Pancreas (tissue), 10 donors: ENCODE results near the gene SLC40A1. TPM values are rescaled to one million over a fixed set of nuclear protein-coding genes. Genes with fewer than 3 reads are reported as not detected.

Experiments
- ATAC-seq, 4 donors: fragments of 200-7000 bp; cut with Tn5 transposase; one replicate each; pipeline versions ENCODE4 v1.8.0 to v1.9.1; 2020; ENCODE audit warnings: mild to moderate bottlenecking in 4 of 4, moderate library complexity in 4 of 4
- DNase-seq, 6 donors: peaks; one replicate each; pipeline ENCODE4 v3.0.0-alpha.2; 2020
- FAIRE-seq: peaks from 2 replicates; lab custom pipeline; 2012; peaks lifted over from hg19 to GRCh38; lab: Jason Lieb, UNC
- H3K27ac ChIP-seq, 4 donors: fragments of 200-600 bp; sonication (generic); 1 replicate in 3 of 4; 2 replicates in 1 of 4; pipeline versions ENCODE4 v1.5.0 to v1.8.0; 2020
- H3K27me3 ChIP-seq, 4 donors: fragments of 200-600 bp; one replicate each; pipeline ENCODE4 v1.8.0; 2021
- H3K36me3 ChIP-seq, 3 donors: fragments of 200-600 bp; sonication (generic) in 1 of 3; one replicate each; pipeline versions ENCODE4 v1.5.0 to v1.8.0; 2020 to 2021
- H3K4me1 ChIP-seq, 3 donors: fragments of 200-600 bp; one replicate each; pipeline ENCODE4 v1.8.0; 2021
- H3K4me3 ChIP-seq, 4 donors: fragments of 200-600 bp; sonication (generic) in 2 of 4; one replicate each; pipeline versions ENCODE4 v1.5.0 to v1.8.0; 2020 to 2021
- H3K9me3 ChIP-seq, 4 donors: fragments of 200-600 bp; one replicate each; pipeline ENCODE4 v1.8.0; 2021
- WGBS, 2 donors: extraction: QIAGEN DNeasy Blood & Tissue Kit; methylation state at CpG; one replicate each; pipeline ENCODE4 v1.1.7; 2013; 5-methylcytosine and 5-hydroxymethylcytosine counted together
- intact Hi-C, 3 donors: fragments of 100-400 bp; cut with DNase I; formaldehyde crosslinking; loops; one replicate each; pipeline versions ENCODE4 v1.11.1 to v1.14.2; 2022
- polyA plus RNA-seq, 2 donors: library from polyadenylated mRNA; stranded (reverse); fragments of 200-250 nt; gene quantifications; one replicate each; pipeline ENCODE4 v1.2.3, GENCODE V29; 2013
- total RNA-seq, 6 donors: library from RNA; stranded (reverse); fragmentation: NEBNext Ultra II Directional in 4 of 6; extraction: Animal tissue kit (Norgen Biotek cat#: 25700) in 4 of 6; gene quantifications; one replicate each; pipeline versions ENCODE4 v1.2.1 to v1.2.4, GENCODE V29; 2021 to 2023
- TF ChIP-seq, protein P1 (sequence below), 4 donors: fragments of 200-600 bp; sonication (generic) in 3 of 4; IDR thresholded peaks; one replicate each; pipeline versions ENCODE4 v1.5.0 to v1.8.0; 2021; ENCODE audit warnings: antibody characterized with exemption in 4 of 4
- donor health status: healthy with polysubstance abuse.
- donor health status: DM: no; HTN: no; CAD: no; lungs with moderate emphysema.
- donor health status: DM: no; HTN: no; CAD: no.
- donor health status: control.
- donor health status: control.
- donor health status: Bipolar disorder and iron deficiency.
- donor health status: DM: yes; HTN: yes; CAD: no.
- donor health status: DM: no; HTN: no; CAD: no.
- donor health status: DM: no; HTN: no; CAD: no.
- donor health status: DM: yes; HTN: yes; CAD: no.

SLC40A1 gene, protein sequence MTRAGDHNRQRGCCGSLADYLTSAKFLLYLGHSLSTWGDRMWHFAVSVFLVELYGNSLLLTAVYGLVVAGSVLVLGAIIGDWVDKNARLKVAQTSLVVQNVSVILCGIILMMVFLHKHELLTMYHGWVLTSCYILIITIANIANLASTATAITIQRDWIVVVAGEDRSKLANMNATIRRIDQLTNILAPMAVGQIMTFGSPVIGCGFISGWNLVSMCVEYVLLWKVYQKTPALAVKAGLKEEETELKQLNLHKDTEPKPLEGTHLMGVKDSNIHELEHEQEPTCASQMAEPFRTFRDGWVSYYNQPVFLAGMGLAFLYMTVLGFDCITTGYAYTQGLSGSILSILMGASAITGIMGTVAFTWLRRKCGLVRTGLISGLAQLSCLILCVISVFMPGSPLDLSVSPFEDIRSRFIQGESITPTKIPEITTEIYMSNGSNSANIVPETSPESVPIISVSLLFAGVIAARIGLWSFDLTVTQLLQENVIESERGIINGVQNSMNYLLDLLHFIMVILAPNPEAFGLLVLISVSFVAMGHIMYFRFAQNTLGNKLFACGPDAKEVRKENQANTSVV
- total RNA-seq = 10 to 100 TPM; 31.4 to 65.8 (median 43.2) TPM
- polyA plus RNA-seq = 10 to 100 TPM; 14.0 to 26.8 TPM

DNA sequence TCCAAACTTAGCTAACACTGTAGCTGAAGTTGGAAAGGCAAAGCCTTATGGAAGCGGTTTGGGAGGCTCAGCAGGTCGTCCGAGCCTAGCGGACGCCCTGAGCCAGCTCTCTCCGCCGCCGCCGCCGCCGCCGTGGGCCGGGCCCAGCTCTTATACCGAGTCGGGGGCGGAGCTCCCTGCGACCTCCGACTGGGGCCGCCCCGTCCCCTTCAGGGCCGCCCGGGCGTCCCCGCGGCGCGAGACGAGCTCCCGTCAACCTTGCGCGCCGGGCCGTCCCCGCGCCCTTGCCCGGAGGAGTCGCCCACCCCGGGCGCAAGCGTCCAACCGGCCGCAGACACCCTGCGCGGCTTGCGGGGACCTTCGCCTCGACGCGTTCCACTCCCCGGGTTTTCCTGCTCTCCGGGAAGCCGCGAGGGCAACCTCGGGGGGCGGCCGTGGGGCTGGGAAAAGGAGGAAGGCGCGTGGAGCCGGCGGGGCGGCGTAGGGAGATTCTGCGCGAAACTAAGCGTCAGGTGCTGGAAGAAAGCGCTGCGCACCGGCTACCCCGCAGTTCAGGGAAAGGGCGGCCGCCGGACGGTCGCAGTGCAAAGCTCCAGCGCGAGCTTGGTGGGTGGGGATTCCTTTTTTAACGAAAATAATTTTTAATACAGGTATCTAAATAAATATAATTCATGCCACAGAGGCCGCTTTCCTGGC is at the start of gene SLC40A1:
Gene SLC40A1, minus strand, starts transcription at position 129 of the 696 bp plus-strand sequence. CDS start 326 bp downstream, outside the sequence.
- H3K36me3 ChIP-seq = no peaks in the 10 kb centered on the region
- H3K9me3 ChIP-seq = no peaks in the 10 kb centered on the region
- peak within 1 kb of the TSS; percentile 69 to 93 (median 85) for H3K27ac ChIP-seq
- DNase-seq (peak; percentile 85 to 92 (median 90)), ATAC-seq (peak; percentile 93 to 98 (median 98)), FAIRE-seq (no peak)
- H3K27me3 ChIP-seq = no peaks in the 10 kb centered on the region
- 0% methylated on average over 57 to 78 of the region's 78 CpGs for WGBS, 2 donors
- peak within 1 kb of the TSS; percentile 42 to 74 (median 64) for H3K4me3 ChIP-seq
- H3K4me1 ChIP-seq = peaks cover 5 to 33% (median 20%) of the 10 kb centered on the region in 3 donors
- intact Hi-C loops = no loop called here
- TF ChIP-seq, protein P1, sequence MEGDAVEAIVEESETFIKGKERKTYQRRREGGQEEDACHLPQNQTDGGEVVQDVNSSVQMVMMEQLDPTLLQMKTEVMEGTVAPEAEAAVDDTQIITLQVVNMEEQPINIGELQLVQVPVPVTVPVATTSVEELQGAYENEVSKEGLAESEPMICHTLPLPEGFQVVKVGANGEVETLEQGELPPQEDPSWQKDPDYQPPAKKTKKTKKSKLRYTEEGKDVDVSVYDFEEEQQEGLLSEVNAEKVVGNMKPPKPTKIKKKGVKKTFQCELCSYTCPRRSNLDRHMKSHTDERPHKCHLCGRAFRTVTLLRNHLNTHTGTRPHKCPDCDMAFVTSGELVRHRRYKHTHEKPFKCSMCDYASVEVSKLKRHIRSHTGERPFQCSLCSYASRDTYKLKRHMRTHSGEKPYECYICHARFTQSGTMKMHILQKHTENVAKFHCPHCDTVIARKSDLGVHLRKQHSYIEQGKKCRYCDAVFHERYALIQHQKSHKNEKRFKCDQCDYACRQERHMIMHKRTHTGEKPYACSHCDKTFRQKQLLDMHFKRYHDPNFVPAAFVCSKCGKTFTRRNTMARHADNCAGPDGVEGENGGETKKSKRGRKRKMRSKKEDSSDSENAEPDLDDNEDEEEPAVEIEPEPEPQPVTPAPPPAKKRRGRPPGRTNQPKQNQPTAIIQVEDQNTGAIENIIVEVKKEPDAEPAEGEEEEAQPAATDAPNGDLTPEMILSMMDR (IDR thresholded peaks at IDR 0.05) = no peak

DNA sequence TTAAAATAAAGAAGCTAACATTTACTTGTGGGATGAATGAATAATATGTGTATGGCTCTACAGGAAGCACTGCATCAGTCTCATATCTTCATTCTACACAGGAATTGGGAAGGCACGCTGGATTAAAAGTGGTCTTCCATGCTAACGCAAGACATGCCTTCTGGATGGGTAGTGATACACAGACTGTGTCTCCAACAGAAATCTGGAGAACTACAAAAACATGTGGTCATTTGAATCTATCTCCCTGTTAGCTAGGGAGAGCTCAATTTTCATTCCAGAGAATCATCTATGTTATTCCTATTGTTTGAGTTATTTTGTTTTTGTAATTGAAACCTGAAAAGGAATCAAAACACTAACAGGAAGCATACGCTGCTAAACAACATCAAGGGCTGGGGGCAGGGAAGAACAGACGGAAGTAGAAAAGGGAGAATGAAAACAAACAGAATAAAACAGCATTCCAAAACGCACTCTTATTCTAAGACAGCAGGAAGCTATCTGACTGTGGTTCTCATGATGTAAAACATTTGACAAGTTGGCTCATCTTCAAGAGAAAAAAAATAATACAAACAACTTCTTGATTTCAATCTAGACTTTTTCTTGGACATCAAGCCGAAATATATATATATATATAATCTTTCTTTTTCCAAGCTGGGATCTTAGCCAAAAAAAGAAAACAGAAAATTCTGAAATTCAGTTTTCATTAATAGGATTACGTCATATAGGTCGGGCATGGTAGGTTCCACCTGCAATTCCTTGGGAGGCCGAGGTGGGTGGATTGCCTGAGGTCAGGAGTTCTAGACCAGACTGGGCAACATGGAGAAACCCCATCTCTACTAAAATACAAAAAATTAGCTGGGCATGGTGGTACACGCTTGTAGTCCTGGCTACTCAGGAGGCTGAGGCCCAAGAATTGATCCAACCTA is 49.2 kb upstream of the SLC40A1 start:
- H3K27ac ChIP-seq = no peak overlapping the region
- no peaks in the 10 kb centered on the region for H3K9me3 ChIP-seq
- FAIRE-seq = no peak
- H3K27me3 ChIP-seq = no peaks in the 10 kb centered on the region
- no peak for ATAC-seq
- TF ChIP-seq, protein P1 (IDR thresholded peaks at IDR 0.05) = no peak
- no peak for DNase-seq
- H3K4me3 ChIP-seq = no peak overlapping the region
- 67 to 78% methylated on average over 10 of the region's 10 CpGs for WGBS, 2 donors
- intact Hi-C loops = no loop called here
- no peaks in the 10 kb centered on the region for H3K36me3 ChIP-seq
- no peaks in the 10 kb centered on the region for H3K4me1 ChIP-seq

DNA sequence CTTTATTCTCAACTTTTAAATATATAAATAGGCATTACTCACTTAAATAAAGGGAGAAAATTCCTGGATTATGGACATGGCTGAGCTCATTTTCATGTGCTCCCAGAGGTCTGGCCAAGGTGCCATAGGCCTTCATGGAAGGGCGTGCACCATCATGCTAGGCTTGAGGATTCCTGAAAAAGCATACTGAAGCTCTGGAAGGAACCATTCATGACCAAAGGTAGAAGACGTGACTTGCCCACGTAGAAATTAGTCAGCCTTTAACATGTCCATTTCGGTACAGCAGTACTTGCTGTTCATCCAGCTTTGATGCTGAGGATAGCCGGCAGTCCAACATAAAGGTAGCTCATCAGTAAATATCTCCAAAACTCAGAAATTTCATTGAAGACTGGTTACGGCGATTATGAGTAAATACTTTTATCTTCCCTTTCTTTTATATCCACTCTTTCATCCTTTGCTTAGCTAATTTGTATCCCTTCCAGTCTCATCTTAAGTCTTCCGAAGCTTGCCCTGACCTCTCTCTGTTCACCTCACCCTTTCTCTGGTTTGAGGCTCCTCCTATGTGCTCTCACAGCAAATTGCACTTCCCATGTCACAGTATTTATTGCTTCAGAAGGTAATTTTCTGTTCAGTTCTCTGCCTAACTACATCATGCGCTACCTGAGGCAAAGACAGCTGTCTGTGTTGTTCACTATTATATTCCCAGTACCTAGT is 48.4 kb upstream of the SLC40A1 start:
- Histone ChIP-seq H3K27me3 (no peaks in the 10 kb centered on the region), H3K9me3 (no peaks in the 10 kb centered on the region), H3K4me3 (no peak overlapping the region), H3K27ac (no peak overlapping the region), H3K36me3 (no peaks in the 10 kb centered on the region), H3K4me1 (no peaks in the 10 kb centered on the region)
- no peak for FAIRE-seq
- WGBS, 2 donors = 81 to 84% methylated on average over 9 of the region's 9 CpGs
- no peak for DNase-seq
- peak in 1 of 4 donors; percentile 40 for ATAC-seq
- TF ChIP-seq, protein P1 (IDR thresholded peaks at IDR 0.05) = no peak
- intact Hi-C loops = no loop called here

DNA sequence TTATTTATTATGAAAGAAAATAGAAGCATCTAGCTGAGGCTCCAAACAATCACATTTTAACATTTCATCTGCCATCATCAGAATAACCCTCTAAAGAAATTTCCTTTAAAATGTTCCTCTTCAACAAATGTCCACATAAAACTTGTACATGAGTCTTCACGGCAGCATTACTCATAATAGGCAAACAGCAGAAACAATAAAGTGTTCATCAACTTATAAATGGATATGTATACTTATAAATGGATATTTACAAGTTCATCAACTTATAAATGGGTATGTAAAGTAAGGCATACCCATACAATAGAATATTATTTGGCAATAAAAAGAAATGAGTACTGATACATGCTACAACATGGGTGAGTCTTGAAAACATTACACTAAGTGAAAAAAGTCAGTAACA is 47.2 kb upstream of the SLC40A1 start:
- WGBS, 2 donors = 85 to 90% methylated on average over 1 of the region's 1 CpG
- intact Hi-C loops = no loop called here

More for the DNA sequence above, 47.2 kb upstream of the SLC40A1 start:
- H3K36me3 ChIP-seq = no peaks in the 10 kb centered on the region
- no peaks in the 10 kb centered on the region for H3K9me3 ChIP-seq
- H3K4me1 ChIP-seq = no peaks in the 10 kb centered on the region
- no peak overlapping the region for H3K27ac ChIP-seq
- TF ChIP-seq, protein P1 (IDR thresholded peaks at IDR 0.05) = no peak
- no peaks in the 10 kb centered on the region for H3K27me3 ChIP-seq
- ATAC-seq (no peak), FAIRE-seq (no peak), DNase-seq (no peak)
- no peak overlapping the region for H3K4me3 ChIP-seq
